ENCODE measurements around the gene NVL. TPM values are rescaled to one million over a fixed set of nuclear protein-coding genes. Genes with fewer than 3 reads are reported as not detected.

The NVL gene
- total RNA-seq, 3 donors from 2014 or later = 16.0 to 46.0 (median 30.8) TPM

- no peak overlapping the region for H3K27ac ChIP-seq
- intact Hi-C loops (cut with DNase I; ENCODE audit: low total_unique reads) = no loop called here
- H3K36me3 ChIP-seq = no peaks in the 10 kb centered on the region
Measured at GRCh38 chr1:224331824-224332223, 1.9 kb upstream of the NVL start.

GRCh38 chr1:224331326-224331725 is 1.4 kb upstream of the NVL start:
- no peak for DNase-seq (ENCODE audit: low spot score in 2 of 2)
- Histone ChIP-seq H3K4me3 (no peak overlapping the region), H3K27me3 (no peaks in the 10 kb centered on the region), H3K27ac (no peak overlapping the region), H3K4me1 (no peaks in the 10 kb centered on the region), H3K36me3 (no peaks in the 10 kb centered on the region), H3K9me3 (no peaks in the 10 kb centered on the region)
- TF ChIP-seq, protein P1, sequence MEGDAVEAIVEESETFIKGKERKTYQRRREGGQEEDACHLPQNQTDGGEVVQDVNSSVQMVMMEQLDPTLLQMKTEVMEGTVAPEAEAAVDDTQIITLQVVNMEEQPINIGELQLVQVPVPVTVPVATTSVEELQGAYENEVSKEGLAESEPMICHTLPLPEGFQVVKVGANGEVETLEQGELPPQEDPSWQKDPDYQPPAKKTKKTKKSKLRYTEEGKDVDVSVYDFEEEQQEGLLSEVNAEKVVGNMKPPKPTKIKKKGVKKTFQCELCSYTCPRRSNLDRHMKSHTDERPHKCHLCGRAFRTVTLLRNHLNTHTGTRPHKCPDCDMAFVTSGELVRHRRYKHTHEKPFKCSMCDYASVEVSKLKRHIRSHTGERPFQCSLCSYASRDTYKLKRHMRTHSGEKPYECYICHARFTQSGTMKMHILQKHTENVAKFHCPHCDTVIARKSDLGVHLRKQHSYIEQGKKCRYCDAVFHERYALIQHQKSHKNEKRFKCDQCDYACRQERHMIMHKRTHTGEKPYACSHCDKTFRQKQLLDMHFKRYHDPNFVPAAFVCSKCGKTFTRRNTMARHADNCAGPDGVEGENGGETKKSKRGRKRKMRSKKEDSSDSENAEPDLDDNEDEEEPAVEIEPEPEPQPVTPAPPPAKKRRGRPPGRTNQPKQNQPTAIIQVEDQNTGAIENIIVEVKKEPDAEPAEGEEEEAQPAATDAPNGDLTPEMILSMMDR (IDR thresholded peaks at IDR 0.05) = no peak
- TF ChIP-seq POLR2A (IDR thresholded peaks at IDR 0.05) = no peak
- TF ChIP-seq POLR2AphosphoS5 (IDR thresholded peaks at IDR 0.05) = no peak
- intact Hi-C loops (cut with DNase I; ENCODE audit: low total_unique reads) = no loop called here

More at GRCh38 chr1:224331824-224332223, 1.9 kb upstream of the NVL start:
- TF ChIP-seq POLR2A (IDR thresholded peaks at IDR 0.05) (no peak), POLR2AphosphoS5 (IDR thresholded peaks at IDR 0.05) (no peak)
- TF ChIP-seq, protein P1 (IDR thresholded peaks at IDR 0.05) = no peak
- Histone ChIP-seq H3K4me3 (no peak overlapping the region), H3K9me3 (no peaks in the 10 kb centered on the region), H3K4me1 (no peaks in the 10 kb centered on the region), H3K27me3 (no peaks in the 10 kb centered on the region)
- DNase-seq (ENCODE audit: low spot score in 2 of 2) = no peak

GRCh38 chr1:224329484-224329841 is 509 bp downstream of the NVL start:
- no peak for DNase-seq (ENCODE audit: low spot score in 2 of 2)
- Histone ChIP-seq H3K9me3 (no peaks in the 10 kb centered on the region), H3K27me3 (no peaks in the 10 kb centered on the region), H3K4me1 (no peaks in the 10 kb centered on the region), H3K4me3 (peak overlapping the region; percentile 82 to 95 (median 86)), H3K36me3 (no peaks in the 10 kb centered on the region), H3K27ac (peak overlapping the region; percentile 93)
- intact Hi-C loops (cut with DNase I; ENCODE audit: low total_unique reads) = no loop called here
- TF ChIP-seq POLR2A (IDR thresholded peaks at IDR 0.05) (no peak), POLR2AphosphoS5 (IDR thresholded peaks at IDR 0.05) (no peak)
- TF ChIP-seq, protein P1 (IDR thresholded peaks at IDR 0.05) = no peak

GRCh38 chr1:224328644-224329043 is 1.3 kb downstream of the NVL start:
- Histone ChIP-seq H3K9me3 (no peaks in the 10 kb centered on the region), H3K4me1 (no peaks in the 10 kb centered on the region), H3K27ac (no peak overlapping the region), H3K27me3 (no peaks in the 10 kb centered on the region), H3K4me3 (peak overlapping the region in 2 of 3 donors; percentile 86 to 95), H3K36me3 (no peaks in the 10 kb centered on the region)
- TF ChIP-seq, protein P1 (IDR thresholded peaks at IDR 0.05) = no peak
- TF ChIP-seq POLR2AphosphoS5 (IDR thresholded peaks at IDR 0.05) (no peak), POLR2A (IDR thresholded peaks at IDR 0.05) (no peak)
- intact Hi-C loops (cut with DNase I; ENCODE audit: low total_unique reads) = no loop called here
- DNase-seq (ENCODE audit: low spot score in 2 of 2) = no peak

GRCh38 chr1:224325959-224326358 is 4.0 kb downstream of the NVL start:
- intact Hi-C loops (cut with DNase I; ENCODE audit: low total_unique reads) = no loop called here

More at GRCh38 chr1:224325959-224326358, 4.0 kb downstream of the NVL start:
- DNase-seq (ENCODE audit: low spot score in 2 of 2) = no peak
- no peaks in the 10 kb centered on the region for H3K9me3 ChIP-seq
- TF ChIP-seq, protein P1 (IDR thresholded peaks at IDR 0.05) = no peak
- TF ChIP-seq POLR2A (IDR thresholded peaks at IDR 0.05) (no peak), POLR2AphosphoS5 (IDR thresholded peaks at IDR 0.05) (no peak)
- no peak overlapping the region for H3K4me3 ChIP-seq
- H3K27ac ChIP-seq = no peak overlapping the region
- H3K27me3 ChIP-seq = no peaks in the 10 kb centered on the region
- H3K36me3 ChIP-seq = no peaks in the 10 kb centered on the region
- H3K4me1 ChIP-seq = no peaks in the 10 kb centered on the region

Measured in breast epithelium (tissue), 4 donors.